NCI-H187 (cell line): ENCODE measurements around the gene ADAM23.

ENCODE experiments used
- DNase-seq, 2 experiments: peaks; one replicate each; lab custom pipeline; 2025; lab: John Stamatoyannopoulos, UW

ADAM23 gene

DNA sequence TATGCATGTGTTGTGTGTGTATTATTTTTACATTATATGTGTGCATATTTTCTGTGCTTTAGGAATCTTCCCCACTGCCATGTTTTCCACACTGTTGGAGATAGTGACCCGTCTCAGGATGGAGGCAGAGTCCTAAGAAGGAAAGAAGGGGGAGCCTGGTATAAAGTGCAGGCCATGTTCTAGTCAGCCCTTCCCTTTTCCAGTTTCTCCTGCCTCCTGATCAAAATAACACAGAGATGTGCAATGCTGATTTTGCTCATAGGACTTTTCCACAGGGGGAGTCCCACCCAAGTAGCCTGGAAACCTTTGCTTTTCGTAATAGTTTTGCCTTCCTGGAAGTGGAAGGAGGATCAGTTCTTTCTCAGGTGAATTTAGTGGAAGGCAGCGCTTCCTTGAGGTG is 126.1 kb downstream of the ADAM23 start:
- DNase-seq: no peak

DNA sequence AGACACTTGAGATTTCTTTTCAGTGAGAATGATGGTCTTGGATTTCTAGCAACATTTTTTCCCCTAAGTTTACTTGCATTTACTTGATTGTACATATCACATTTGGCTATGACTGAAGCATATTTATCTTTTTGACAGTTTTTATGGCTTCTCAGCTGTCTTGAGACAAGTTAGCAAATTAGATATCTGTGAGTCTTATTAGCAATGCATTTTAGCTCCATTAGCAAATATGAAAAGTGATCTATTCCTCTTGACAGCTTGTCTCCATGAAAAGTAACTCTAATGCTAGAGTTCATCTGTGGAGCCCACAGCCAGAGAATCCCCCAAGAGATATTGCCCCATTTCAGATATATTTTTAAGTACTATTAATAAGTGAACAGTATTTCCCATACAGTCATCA is 126.9 kb downstream of the ADAM23 start:
- no peak for DNase-seq

DNA sequence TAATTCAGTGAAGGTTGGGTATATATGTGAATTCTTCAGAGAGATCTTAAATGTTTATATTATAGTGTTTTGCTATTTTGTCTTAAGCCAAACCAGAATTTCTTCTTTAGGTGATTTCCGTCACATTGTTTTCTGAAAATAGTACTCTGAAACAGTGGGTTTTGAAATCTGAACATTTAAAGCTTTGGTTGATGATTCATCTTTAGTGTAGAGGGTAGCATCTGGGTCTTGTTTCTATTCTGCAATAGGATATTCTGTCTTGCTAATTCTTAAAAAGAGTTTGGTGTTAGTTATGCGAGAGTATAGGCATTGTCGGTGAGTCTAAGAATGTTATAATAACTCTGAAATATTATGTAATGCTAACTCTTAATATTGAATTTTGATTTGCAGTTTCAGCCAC is 129.4 kb downstream of the ADAM23 start:
- DNase-seq: no peak

DNA sequence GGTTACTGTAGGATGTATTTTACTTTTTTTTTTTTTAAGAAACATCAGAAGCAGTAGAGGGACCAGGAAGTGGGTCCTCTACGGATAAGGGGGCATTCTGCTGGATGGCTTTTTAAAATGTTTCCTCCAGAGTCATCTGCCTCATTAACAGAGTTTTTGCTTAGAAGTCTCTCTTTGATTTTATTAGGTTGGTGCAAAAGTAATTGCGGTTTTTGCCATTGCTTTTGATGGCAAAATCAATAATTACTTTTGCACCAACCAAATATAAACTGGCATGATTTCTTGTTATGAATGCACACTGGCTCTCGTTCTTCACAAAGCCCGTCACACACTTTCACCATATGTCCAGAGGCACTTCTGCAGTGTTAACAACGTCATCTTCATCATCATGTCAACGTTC is 130.5 kb downstream of the ADAM23 start:
- no peak for DNase-seq

DNA sequence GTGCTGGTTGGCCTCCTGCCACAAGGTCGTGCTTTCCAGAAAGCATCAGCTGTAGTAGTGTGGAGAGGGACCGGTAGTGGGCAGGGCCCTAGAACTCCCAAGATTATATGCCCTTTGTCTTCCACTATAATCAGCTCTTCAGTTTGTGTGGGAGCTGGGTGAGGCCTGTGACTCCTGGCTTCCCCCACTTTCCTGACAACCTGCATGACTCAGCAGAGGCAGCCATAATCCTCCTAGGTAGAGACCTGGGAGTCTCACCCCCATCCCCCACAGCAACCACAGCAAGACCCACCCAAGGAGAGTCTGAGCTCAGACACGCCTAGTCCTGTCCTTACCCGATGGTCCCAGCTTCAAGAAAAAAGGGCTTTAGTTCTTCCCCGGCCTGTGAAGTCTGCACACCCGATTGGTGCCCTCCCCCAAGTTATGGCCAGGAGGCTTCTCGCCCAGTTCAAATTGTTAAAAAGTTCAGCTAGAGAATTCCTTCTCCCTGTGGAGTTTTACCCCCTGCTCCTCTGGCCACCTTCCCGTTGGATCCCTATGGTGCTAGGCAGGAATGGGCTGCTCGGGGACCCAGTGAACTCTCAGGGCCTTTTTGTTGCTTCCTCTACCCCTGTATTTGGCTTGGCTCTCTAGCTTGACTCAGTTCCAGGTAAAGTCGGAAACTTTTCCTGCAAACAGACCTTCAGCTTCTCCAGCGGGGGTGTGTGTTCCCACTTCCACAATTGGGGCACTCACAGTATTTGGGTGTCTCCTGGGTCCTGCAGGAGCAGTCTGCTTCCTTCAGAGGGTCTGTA is 141.2 kb downstream of the ADAM23 start:
- no peak for DNase-seq

DNA sequence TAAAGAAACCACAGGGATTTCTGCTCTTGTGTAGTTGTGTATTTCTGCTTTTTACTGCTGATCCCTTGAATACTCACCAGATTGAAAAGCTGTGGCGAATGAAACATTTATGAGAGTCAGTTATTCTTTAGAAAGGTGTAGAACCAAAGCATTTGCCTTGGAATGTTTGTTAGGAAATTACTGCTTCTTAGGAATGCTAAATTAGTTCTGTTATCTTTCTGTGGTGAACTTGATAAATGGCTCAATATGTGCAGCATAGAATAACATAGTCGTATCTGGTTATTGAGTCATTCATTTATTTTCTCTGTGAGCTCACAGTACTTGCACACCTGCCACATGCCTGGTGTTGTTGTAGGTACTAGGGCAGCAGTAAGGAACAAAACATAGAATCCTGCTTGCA is 142.0 kb downstream of the ADAM23 start:
- DNase-seq: no peak

DNA sequence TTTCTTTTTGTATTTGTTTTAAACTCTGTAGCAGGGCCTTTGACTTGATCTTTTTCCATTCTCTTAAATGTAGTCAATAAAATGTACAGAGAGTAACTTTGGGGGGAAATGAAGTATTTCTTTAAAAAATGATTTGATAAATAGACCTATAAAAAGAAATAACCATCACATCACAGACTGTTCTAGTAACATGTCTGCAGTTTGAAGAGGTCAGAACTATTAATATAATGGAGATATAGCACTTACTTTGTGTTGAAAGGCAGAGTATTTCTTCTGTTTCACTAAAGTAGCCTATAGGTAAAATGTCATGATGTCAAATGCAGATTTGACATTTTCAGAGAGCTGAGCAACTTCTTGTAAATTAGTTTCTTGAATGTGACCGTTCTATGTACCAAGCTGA is 143.3 kb downstream of the ADAM23 start:
- DNase-seq: no peak

DNA sequence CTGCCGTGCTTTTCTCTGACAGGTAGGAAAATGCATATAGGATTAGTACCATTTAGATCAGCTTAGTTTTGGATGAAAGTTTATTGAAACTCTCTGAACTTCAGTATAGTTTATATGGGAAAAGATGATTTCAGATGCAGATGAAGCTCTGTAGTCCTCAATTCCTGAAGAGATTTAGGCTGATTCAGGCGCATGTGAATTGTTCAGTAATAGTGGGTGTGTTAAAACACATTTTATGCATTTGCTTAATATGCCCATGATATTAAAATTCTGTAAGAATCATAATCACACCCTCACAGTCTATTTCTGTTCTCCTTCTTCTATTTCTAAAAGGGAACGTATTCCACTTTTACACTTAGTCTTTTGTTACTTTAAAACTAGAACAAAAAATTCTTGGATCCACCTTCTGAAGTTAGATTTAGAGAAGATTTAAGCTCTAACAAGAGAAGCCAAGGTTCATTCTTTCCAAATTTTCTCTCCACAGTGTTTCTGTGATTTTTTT is 154.4 kb downstream of the ADAM23 start:
- no peak for DNase-seq

DNA sequence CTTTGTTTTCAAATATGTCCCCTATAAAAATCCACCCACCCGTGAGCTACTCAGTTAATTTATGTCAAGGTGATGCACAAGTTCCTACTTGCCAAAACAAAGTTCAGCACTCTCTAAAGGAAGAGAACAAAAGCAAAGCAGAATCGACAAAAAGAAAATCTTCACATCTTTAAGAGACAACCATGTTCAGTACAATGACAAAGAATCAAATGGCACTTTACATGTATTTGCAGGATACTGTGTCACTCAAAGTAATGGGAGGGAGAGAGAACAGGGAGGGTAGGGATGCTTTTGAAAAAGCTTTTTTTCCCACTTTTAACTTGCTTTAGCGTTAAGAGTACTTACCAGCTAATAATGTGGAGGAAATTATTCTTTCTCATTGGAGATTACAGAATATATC is 159.9 kb downstream of the ADAM23 start:
- no peak for DNase-seq

DNA sequence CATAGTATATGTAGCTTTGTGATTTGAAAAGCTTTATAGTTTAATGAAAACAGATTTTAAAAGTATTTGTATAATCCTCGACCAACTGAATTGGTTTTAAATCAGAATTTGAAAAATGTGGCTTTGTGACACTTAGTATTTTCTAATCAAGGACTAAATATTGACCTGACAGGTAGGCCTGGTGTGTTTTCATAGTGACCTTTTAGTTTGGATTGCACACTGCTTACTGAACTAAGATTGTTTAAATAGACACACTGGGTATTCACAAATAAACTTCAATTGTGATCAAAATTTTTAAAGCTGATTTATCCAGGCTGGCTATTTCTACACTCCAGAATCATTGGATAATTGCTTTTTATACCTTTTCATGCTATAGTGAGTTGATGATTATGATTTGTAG is 167.1 kb downstream of the ADAM23 start:
- no peak for DNase-seq

DNA sequence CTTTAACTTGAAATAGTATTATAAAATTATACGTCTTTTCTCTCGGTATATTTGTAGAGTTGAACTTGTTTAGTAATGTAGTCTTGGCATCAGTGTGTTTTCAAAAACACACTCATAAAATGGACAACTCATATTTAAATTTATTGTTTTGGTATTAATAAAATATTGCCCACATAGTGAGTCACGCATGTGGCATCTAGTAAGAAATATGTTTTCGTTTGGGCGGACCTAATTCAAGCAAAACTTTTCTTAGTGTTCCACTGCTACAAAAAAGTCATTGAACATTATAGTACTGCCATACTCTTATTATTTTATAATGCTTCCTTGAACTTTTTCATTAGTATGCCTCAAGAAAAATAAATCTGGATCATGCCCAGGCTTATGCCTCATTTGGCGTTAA is 167.9 kb downstream of the ADAM23 start:
- no peak for DNase-seq

DNA sequence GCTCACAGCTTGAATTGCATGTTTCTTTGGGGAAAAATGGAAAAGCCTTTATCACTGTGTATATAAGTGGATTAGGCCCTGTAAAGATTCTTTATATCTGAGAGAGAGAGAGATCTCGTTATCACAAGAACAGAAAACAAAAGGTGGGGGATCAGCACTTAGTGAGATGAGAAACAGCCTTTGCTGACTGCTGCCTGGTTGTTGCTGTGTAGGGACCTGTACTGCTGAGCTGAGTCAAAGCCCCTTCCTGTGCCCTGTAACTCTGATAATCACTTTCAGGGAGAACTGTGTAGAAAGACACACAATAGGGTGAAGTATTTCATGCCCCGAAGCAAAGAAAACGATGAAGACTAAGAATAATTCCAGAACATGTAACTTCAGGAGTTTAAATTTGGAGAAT is 168.4 kb downstream of the ADAM23 start:
- DNase-seq: no peak

DNA sequence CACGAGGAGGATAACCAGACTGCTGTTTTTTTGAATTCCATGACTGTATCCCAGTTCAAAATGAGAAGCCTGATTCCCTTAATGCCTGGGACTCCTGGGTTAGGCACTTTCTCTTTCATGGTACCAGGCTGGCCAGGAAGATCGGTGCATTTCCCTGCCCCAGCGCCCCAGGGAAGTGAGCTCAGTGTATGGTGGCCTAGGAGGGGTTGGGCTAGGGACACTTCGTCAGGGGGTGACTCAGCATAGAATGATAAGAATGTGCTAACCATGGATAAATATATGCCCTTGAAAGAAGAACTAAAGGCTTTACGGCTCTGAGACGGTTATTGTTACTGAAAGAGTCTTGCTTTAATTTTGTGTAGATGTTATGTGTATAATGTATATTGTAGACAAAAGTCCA is 171.5 kb downstream of the ADAM23 start:
- DNase-seq: no peak

DNA sequence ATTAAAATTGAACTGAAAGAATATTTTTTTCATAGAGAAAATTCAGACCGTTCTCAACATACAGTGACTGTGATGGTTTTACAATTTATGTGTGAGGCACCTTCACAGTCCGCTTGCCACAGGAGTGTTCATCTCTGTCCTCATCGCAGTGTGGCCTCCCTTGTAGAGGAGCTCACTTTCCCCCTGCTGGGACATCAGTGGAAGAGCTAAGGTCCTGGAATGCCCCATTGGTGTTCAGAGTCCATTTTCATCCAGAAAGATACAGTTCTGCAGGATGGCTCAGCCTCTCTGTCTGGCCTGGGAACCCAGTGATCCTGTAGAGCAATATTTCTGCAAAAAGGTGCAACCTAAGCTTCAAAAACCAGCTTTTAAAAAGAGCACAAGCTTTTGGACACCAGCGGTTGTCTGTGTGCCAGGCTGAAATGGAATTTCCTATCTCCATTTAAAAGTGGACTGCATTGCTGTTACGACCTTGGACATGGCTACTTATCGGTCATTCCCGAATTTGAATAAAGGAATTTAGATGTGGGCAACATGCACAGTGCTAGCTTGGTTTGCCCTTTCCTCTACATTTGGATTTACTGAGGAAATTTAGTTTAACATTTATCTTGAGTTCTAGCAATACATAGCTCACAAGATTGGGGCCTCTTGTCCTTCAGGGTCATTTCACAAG is 172.2 kb downstream of the ADAM23 start:
- no peak for DNase-seq

DNA sequence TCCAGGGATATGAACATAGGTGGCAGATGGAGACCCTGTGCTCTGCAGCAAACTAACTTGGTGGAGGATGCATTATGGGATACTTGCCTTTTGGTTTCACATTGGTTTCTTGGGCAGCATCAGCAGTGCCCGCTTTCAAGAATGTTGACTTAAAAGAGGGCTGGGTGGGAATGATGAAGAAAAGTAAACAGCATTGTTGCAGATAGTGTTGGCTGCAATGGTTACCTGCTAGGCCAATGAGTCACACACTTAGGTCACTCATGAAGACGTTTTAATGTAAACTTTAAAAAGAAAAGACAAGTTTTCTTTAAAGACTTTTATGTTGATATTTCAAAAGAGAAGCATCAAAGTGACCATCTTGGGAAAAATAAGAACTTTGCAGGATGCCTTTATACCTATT is 172.8 kb downstream of the ADAM23 start:
- no peak for DNase-seq

DNA sequence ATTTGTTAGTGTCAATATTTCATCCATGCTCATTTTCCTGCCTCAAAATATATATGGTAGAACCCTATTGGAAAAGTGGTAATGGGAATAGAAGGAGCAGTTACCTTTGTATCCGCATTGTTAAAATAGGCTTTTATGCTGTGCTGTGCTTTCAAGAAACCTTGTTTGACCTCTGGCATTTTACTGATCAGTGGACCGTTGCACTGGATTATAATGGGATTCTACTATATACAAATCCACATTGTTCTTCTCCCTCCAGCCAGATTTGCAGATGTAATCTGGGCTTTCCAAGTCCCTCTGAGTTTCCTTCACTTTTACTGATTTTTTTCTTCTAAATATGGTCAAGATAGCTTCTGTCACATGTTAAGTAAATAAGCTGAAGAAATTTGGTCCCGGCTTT is 175.7 kb downstream of the ADAM23 start:
- DNase-seq: no peak

DNA sequence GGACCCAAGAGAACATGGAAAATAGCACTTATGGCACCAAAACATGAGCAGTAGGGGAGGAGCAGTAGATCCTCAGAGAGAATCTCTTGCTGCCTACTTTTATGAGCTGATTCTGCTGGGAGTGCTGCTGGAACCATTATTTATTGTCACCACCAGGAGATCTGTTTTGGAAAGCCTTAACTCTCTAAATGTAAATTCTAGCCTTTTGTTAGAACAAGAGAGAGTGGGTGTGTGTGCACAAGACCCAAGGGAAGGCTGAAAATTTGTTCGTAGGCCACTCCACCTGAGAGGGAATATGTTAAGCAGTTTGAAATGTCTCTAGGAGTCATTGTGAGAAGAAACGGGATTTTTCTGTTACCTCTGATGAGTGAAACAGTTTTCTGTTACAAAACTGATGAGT is 182.8 kb downstream of the ADAM23 start:
- no peak for DNase-seq

DNA sequence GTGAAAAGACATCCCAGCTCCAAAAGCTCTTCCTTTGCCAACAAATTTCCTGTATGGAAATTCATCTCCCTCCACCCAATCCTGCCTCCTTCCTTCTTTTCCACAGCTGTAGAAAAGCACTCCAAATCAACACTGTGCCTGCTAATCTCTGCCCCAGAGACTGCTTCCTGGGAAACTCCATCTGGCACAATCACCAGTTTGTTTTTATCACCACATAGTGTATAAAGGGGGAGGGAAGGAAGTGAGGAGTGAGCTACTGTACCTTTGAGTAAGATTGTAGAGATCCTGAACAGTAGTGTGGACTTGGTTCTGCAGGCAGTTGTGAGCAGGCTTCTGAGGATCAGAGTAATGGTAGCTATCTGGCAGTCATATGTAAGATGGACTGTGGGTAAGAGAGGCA is 184.3 kb downstream of the ADAM23 start:
- no peak for DNase-seq

DNA sequence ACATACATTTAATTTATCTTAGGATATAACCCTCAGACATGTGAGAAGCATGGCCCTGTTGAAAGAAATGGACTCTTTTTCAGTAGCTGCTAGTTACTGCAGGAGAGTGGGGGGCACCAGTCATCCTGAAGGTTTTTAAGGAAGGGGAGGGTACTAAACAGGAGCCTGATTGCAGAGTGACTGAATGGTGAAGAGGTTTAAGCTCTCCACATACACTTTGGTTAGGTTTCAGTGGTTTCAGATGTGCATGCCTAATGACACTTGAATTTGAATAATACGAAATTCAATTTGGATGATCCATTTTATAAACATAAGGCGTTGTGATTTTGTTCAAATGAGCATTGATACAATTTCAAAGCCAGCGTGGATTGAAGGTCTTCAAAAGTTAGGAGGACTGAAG is 188.0 kb downstream of the ADAM23 start:
- DNase-seq: no peak

DNA sequence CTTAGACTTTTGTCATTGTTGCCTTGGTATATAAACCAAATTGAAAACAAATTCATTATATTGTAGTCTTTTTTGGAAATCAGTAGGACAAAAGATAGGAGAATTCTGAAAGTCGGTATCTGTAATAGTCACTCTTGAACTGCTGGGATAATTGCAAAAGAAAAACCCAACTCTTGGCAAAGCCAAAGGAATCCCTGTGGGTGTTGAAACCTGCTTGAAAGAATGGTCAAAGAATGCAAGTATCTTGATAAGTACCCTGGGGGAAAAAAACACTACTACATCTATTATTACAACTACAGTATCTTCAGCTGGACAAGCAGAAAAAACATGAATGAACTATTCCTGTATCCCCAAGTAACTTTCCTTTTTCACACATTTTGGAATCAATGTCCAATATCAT is 191.7 kb downstream of the ADAM23 start:
- DNase-seq: no peak

DNA sequence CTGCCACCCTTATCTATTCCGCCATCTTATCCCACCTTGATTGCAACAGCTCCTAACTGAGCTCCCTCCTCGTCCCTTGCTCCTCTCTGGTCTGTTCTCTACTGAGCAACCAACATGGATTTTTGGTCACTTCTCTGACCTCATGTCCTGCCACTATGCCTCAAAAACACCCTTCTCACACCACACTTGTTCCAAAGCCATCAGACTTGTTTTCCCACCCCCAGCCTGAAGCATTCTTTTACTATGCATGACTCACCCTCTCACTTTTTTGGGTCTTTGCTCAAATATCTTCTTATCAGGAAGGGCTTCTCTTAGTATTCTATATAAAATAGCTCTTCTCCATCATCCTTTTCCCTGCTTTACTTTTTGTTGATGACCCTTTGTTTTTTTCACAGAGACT is 196.3 kb downstream of the ADAM23 start:
- DNase-seq: no peak

DNA sequence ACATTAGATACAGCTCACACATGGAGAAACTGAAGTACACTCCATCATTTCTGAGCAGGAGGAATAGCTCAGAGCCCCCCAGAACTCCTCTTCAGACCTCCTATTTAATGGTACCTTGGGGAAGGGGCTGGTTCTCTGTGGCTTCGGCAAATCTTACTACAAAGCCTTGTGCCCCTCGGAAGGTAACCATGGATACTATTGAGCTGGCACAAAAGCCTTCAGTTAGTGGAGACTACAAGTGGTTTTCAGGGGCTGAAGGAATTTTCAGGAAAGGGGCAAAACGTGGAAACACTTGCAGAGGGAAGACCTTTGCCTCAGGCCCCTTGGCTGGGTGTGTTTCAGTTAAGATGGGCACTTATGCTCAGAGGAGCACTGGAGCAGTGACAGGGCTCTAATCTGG is 197.9 kb downstream of the ADAM23 start:
- no peak for DNase-seq

DNA sequence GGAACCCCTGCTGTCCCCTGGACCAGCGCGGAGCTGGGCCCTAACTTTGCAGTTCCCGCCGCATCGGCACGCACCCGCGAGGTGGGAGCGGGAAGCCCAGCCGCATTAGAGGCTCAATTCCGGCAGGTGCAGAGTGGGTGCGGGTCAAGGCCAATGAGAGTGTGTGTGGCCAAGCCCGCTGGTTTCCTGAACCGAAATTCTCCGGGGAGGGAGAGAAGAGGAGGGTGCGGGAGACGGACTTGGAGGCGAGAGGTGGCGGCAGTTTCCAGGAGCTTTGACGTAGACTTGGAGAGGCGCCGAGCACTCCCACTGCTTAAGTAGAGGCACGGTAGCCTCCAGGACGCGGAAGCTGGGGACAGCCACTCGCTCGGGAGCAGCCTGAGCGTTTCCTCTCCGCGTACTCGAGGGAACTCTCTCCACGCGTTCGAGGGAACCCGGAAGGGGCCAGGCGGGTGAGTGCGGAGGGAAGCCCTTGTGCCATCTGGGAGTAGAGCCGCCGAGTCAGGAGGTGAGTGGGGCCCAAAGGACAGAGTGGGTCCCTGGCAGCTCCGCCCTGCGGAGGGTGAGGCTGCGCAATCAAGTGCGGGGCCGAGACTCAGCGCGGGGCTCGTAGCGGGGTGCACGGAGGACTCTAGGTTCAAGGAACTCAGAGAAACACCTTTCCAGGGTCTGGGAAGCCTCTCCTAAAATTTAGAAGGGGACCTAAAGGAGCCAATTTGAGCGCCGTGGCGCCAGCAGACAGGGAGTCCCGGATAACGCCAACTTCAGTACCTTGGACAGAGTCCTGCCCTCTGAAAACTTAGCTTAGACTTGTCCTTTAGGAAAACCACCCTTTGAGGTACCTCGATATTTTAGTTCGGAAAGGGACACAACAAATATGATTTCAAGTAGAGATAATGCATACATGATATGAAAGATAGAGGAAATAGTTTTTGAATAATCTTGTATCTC is 199.0 kb downstream of the ADAM23 start, which contains the start of gene FAM237A:
Gene FAM237A, plus strand, starts transcription at position 413 of the 951 bp plus-strand sequence. CDS start 1,750 bp downstream, outside the sequence.
- no peak for DNase-seq
